Left forelimb (tissue), 1 donor: Measurements from ENCODE around the gene EVA1B.

ENCODE experiments used
- DNase-seq: peaks from one replicate; pipeline ENCODE4 v3.0.0-alpha.2; 2018; ENCODE audit warnings: low spot score

EVA1B gene

DNA sequence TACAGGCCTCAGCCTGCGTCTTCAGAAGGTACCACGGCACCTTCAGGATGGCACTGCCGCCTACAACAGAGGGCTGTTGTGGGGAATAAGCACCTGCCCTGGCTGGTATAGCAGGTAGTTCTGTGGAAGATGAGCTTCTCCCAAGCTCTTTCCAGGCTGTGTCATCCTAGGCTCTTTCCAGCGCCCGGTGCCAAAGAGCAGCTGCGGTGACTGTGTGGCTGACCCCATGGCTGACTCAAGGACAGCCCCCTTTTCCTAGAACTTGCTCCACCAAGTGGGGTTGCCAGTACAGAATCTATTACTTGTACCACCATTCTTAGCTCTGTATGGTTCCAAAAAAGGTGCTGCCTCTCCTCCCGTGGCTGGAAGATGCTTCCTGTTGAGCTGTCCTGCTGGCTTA, 21.9 kb upstream of the EVA1B start:
- DNase-seq: no peak

DNA sequence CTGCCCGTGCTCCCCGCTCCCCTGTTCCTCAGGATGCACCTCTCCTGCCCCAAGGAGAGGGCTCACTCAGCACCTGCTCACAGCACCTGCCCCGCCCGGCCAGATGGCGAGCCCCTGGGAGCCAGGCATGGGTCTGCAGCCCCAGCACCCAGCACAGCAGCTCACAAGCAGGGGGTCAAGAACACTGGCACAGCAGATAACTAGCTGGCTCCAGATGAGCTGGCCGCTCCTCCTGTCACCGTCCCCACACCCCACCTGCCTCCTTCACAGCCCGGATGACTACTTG, 20.9 kb upstream of the EVA1B start:
- no peak for DNase-seq

DNA sequence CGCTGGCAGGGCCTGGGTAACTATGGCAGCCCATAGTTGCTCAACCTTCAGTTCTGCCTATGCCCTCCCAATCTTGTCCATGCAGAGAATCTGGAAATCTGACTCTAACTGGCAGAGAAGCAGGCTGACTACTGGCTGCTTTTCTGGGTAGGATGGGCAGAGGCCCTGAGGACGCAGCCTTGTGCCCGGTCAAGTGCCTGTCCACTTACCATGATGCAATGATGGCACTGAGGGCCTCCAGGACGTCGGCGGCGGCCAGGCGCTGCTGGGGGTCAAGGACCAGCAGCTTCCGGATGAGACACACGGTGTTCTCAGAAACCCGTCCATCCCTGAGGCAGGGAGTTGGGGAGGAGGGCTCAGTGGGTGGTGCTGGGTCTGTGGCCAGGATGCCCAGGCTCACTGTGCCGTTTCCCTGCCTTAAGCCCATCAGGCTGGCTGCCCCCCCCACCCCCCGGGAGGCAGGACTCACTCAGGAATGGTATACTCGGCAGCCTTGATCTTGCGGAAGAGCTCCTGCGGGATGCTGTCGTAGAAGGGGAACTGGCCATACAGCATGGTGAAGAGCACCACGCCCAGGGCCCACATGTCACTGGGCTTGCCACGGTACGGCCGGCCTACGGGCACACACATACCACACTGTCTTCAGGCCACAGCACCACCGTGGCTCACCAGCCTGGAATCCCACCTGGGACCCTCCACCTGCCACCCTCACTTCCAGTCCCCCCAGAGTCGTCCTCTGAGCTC, 20.4 kb upstream of the EVA1B start:
- no peak for DNase-seq

DNA sequence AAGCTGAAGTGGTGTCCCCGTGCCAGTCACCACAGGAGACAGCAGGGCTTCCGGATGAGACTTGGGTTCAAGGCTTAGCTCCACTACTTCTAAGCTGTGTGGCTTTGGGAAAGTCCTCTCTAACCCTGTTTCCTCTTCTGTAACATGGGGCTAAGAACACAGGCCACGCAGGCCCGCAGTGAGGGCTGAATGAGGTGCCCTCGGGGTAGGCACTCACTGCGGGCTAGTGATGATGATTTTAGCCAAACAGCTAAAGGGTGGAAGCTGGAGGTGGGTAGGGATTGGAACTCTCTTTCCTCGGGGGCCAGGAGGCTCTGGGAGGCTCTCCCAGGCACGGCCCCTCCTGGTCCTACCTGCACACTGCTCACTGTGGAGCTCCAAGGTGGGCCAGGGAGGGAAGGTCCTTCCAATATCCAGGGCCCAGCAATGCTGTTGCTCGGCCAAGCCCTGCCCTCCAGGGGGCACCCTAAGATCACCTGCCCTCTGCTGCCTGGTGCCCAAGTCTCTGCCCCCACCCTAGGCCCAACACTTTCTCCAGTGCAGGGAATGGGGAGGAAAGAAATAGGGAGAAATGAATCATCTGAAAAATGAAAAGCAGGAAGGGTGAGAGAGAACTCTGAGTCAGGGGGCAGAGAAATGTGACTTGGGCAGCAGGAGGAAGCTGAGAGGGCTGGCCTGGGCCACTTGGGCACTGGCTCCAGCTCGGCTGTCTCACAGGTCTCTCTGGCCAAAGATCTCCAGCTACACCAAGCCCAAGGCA, 19.2 kb upstream of the EVA1B start:
- DNase-seq: no peak

DNA sequence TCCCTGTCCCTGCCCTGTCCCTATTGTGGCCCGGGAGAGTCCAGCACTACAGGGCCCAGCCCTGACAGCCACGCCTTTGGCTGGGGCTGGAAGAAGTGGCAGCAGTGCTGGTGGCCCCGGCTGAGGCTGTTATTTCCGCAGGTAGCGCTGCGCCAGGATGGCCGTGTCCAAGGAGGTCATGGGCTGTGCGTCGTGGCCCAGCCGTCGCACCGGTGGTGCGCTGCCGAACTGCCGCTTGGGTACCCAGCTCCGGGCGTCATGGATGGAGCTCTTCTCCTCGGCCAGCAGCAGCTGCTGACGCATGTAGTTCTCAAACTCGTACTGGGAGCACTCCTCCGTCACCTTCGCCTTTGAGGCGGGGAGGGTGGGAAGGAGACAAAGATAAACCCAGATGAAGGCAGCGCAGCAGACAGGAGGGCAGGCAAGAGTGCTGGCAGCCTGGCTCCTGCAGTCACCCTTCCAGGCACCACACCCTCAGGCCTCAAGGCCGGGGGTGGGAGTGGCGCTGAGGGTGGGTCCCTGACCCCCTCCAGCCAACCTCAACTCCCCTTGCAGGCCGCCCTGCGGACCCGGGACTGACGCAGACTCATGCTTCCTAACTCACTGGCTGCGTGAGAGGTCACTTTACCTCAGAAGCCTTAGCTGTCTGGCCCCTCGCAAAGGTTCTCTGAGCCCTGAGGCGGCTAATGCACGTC, 18.3 kb upstream of the EVA1B start:
- no peak for DNase-seq

DNA sequence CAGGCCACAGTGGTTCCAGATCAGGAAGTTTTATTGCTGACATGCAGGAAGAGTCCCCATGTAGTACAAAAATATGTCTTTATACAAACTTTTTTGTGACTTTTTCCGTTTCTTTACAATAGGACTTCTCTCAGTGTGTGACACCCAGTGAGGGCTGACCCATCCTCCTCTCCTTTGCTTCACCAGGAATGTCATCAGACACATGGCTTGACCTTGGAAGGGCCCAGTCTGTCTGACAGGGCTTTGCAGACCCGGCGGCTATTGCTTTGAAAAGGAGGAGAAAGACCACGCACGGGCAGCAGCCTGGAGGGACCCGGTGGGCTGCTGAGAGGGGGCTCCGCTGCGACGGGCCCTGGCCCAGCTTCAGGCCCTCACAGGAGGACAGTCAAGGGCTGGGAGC, 16.2 kb upstream of the EVA1B start:
- no peak for DNase-seq

DNA sequence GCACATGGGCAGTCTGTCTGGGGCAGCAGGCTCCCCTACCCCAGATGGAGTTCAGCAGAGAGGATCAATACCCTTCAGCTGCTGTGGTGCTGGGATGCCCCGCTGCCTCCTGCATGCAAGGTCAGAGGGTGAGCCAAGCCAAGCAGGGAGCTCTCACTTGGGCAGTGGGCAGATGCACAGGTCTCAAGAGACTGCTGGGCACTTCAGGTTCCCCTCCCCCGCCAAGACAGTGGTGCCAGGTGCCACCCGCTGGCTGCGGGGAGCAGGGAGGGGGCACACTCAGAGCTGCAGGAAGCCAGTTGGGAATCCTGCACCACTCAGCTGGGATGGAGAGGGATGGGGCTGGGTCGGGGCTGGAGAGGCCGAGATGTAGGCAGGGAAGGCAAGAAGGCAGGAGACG, 15.8 kb upstream of the EVA1B start:
- DNase-seq: no peak

DNA sequence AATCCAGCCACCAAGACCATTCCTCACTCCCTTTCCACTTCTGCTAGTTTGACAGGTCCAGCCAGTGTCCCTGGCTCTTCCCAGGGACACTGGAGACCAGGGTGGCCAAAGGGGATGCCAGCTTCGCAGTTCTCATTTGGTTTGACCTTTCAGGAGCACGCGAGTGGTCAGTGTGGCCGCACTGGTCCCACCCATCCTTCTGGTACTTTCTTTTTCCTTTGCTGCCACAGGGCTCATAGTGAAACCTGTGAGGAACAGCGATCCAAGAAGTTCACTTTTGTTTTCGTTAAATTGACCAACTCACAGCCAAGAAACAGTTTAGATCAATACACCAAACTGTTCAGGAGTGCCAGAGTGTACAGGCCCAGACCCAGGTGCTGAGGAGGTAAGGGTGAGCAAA, 14.4 kb upstream of the EVA1B start:
- DNase-seq: no peak

DNA sequence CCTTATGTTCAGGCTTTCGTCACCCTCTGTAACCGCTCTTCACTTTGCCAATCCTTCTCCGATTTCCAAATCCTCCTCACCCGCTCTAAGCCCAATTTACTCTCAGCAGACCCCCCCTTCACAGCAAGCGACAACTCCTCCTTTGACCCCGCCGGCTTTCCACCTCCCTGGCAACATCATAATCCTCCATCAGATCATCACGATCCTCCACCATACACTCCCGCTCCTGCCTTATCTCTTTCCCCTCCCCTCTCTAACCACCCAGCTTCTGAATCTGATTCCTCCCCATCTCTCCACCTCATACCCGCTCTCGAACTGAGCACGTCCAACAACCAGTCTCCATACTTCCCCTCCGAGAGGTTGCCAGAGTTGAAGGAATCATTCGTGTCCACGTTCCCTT, 7.5 kb upstream of the EVA1B start:
- DNase-seq: no peak

DNA sequence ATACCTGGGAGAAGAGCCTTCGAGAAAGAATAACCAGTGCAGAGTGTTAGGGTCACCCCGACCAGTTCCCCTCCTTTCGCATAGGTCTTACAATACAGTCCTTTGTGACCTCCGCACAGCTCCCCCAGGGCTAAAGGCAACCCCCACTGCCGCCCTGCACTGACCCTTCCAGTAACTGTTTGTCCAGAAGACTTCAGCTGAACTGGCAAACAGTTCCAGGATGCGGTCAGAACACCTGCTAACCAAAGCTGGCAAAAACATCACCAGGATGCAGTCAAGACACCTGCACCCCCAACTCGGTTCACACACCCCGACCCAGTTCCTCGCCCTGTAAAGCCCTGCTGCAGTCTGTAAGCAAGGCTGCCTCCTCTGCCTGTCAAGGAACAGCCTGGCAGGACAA, 6.4 kb upstream of the EVA1B start:
- no peak for DNase-seq

DNA sequence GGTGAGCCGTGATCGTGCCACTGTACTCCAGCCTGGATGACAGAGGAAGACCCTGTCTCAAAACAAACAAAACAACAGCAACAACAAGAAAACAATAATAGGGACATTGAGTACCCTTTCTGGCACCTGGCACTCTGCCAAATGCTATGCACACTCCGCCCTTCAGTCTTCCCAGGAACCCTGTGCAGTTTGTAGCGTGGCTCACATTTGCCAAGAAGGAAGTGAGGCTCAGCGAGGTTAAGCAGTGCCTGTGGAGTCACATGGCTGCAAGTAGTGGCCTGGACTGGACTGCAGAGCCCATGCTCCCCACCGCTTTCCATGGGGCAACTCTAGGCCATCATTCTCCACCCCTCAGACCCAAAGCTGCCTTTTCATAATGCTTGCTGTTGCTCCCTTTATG, 5.3 kb upstream of the EVA1B start:
- no peak for DNase-seq

DNA sequence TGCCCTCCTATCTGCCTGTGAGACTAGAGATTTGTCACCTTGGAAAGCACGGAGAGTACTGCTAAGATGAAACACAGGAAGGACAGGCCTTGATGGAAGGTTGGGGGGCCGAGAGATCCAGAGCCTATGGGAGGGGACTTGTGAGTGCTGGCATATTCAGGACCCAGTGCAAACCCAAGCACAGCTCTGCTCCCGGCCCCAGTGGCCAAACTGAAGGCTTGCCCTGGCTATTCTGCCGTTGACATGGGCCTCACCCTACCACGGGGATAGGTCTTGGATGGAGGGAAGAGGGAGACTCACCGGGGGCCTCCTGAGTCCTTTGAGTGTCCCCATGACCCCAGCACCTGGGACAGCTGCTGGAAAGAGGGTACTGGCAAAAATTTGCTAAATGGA, 4.6 kb upstream of the EVA1B start:
- no peak for DNase-seq

DNA sequence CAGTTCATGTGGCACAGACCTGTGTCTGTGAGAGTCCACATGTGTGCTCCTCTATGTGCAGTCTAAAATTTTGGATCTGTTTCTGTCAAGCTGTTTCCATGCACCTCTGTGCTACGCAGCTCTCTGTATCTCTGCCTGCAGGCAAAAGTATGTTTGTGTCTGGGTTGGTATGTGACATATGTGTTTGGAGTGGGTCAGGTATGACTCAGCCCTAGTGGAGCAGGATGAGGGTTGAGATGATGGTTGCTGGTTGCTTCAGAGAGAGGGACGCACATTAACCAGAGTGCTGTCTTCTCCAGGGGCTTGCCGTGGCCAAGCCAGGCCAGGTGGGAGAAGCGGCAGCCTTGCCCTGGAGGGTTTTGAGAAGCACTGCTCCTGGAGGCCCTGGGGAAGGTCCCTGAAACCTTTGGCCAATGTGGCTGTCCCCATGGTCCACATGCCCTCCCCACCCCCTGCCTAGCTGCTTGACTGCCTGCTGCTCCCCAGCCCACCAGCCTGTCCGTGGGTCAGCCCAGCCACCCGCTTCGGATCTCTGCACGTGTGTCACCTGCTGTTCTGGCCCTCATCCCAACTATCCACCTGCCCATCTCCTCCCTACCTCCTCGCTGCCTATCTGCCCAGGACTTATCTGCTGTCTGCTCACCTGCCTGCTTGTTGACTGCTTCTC, 4.1 kb upstream of the EVA1B start:
- DNase-seq: no peak

DNA sequence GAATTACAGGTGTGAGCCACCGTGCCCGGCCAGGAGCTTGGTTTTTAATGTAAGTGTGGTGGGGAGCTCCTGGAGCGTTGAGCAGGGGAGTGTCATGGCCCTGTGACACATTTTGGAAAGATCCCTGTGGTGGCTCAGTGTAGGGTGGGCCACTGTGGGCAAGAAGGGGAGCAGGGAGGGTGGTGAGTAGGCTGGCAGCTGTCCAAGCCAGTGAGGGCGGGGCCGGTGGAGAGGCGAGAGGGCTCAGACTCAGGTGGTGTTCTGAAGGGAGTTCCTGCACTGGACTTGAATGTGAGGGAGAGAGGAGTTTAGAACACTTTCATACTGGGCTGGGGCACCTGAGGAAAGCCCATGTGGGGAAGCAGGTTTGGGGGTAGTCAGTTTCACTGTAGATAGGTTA, 3.1 kb upstream of the EVA1B start:
- no peak for DNase-seq

DNA sequence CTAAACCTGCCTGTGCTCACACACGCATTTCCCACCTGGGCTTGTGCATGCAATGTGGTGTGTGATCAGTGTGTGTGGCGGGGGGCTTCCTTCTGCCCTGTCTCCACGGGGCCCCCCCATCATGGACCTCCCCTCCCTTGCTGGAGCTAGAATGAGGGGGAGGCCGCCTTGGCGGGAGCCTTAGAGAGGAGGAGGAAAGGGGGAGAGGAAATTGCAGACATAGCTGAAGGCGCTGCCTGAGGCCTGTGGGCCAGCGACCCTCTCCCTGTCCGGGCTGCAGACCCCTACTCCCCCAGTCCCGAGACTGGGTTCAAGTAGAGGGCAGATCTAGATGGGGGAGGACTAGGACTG, 883 bp upstream of the EVA1B start:
- DNase-seq: no peak

DNA sequence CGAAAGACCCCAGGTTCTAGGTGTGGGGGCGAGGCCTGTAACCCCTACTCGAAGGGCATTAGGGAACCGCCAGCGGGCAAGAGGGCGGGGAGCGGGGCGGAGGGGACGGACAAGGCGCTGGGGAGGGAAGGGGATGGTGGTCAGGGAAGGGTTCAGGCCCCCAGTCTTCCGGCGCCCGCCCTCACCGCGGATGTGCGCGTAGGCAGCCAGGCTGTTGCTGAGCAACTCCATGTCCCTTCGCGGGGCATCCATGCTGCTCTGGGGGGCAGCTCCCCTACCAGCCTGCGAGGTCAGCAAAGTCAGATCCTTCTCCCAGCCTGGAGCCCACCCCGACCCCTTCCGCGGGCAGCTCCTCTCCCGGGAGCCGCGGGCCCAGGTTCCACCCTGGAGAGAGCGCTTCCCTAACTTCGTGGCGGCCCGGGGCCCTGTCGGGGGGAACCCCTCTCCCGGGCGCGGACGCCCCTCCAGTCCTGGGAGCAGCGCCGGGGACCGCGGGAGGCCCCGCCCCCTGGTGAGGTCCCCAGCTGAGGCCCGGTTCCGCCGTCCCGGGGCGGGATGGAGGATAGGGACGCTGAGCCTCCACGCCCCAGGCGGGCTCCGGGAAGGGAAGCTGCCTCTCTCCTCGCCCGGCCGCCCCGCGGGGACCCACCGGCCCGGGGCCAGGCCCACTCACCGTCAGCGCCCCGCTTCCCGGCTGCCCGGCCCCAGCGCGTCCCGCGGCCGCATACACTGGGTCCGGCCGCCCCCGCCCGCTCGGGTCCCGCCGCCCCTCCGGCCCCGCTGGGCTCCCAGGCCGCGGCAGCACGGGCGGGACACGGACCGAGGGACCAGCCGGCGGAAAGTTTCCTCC, 434 bp downstream of the EVA1B start:
- DNase-seq: peak; percentile 78

DNA sequence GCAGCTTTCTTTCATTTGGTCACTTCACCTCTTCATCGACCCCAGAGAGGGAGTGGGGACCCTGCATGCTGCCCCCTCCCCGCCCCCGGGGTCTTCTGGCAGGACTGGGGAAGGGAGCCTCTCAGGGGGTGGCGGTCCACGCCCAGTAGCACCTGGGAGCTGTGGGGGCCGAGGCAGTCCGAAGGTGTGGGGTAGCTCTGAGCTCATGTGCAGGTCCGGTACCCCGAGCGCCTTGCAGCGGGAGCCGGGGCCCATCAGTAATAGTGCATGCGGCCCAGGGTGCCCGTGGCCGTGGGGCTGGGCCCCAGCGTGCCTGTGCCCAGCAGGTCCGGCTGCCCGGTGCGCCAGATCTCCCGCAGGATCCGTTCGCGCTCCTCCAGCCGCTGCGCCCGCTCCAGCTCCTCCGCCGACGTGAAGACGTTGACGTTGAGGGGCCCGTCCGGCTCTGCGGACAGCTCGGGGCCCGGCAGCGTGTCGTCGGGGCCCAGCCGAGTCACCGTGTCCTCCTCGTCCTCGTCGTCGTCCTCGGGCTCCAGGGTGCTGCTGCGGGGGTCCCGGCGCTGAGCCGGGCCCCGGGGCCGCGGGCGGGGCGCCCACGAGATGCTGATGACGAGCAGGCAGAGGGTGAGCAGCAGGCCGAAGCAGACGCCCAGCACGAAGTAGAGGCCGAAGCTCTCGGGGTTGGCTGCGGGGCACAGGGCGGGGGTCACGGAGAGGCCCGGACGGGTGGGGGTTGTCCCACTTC, 1.2 kb downstream of the EVA1B start:
- no peak for DNase-seq

DNA sequence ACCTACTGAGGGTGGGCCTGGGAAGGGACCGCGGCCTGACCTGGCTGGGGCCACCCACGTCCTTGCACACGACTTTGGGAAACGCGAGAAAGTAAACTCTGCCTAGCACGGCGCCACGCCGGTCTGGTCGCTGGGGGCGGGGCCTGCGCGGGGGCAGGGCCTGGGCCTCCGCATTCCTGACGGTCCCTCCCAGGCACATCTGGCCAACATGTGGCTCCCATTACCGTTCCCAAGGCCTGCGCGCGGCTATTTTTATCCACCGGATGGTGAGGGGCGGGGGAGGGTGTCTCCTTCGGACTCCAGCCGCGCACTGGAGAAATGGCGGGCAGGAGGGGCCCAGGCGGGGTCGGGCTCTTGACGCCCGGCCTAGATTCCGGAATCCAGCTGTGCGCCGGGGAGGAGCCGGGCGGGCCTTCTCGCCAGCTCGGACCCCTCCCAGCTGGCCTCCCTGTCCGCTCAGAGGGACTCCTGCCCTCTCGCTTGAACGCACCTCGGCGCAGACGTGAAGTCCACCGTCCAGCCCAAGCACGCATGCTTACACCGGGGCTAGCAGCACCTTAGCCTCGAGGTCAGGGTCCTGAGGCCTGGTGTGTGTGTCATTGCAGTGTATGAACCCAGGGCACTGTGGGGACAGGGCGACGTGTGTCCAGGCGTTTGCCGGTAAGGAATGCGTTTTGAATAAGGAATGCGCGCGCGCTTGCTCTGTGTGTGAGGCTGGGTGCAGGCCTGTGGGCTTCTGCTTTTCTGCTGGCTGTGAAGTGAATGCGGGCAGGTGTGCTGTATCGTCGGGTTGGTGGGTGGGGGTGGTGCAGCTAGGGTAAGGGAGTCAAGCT, 2.1 kb downstream of the EVA1B start:
- peak; percentile 95 for DNase-seq

DNA sequence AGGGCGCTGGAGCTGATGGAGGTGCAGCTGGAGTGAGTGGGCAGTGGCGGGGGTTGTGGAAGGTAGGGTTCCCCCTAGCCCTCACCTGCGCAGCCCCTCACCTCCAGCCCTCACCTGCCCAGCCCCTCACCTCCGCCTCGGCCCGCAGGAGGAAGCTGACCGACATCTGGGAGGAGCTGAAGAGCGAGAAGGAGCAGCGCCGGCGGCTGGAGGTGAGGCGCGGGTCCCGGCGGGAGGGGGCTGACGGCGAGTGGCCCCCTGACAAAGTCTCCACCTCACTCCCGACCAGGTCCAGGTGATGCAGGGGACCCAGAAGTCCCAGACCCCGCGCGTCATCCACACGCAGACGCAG, 2.7 kb downstream of the EVA1B start:
- no peak for DNase-seq

DNA sequence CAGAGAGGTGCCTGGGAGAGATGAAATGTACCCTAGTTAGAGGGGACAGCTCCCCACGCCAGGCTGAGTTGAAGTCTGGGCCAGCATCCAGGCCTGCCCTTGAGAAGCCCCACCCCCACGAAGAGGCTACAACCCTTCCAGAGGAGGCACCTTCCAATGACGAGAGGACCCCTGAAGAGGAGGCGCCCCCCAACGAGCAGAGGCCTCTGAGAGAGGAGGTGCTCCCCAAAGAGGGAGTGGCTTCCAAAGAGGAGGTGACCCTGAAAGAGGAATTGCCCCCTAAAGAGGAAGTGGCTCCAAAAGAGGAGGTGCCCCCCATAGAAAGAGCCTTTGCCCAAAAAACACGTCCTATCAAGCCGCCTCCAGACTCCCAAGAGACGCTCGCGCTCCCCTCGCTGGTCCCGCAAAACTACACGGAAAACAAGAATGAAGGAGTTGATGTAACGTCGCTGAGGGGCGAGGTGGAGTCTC, 3.1 kb downstream of the EVA1B start:
- DNase-seq: no peak
